Renal cortex interstitium (tissue), 15 donors: ENCODE results near the gene CDC42SE2. TPM values are rescaled to one million over a fixed set of nuclear protein-coding genes. Genes with fewer than 3 reads are reported as not detected.
A peak's percentile ranks its signal among the peaks of the same experiment; 100 is the strongest.

ENCODE experiments used
- DNase-seq, 11 donors: peaks; one replicate each; pipeline ENCODE4 v3.0.0-alpha.2; 2013; ENCODE audit warnings: low read depth in 9 of 11, low spot score in 4 of 11; ENCODE audit errors: extremely low read depth in 1 of 11
- long read RNA-seq, 16 experiments: transcript quantifications; one replicate each; lab custom pipeline, GENCODE V29; 2026
- polyA plus RNA-seq, 3 donors: library from polyadenylated mRNA; unstranded; fragments of 120-200 nt; gene quantifications; one replicate each; pipeline ENCODE4 v1.2.1, GENCODE V29; 2013; ENCODE audit not compliant: insufficient read length in 3 of 3

Gene CDC42SE2, protein sequence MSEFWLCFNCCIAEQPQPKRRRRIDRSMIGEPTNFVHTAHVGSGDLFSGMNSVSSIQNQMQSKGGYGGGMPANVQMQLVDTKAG
- polyA plus RNA-seq: 10 to 100 TPM; 44.7 to 53.9 (median 53.0) TPM
- long read RNA-seq, donor 1, partial matches to known transcripts: 0 of 14 reads
- long read RNA-seq, donor 1, other reads (novel, unspliced or antisense): 11 of 14 reads
- long read RNA-seq, donor 2, partial matches to known transcripts: 8 of 10 reads
- long read RNA-seq, donor 2, other reads (novel, unspliced or antisense): 0 of 10 reads
- long read RNA-seq, donor 3, partial matches to known transcripts: 6 of 33 reads
- long read RNA-seq, donor 3, other reads (novel, unspliced or antisense): 23 of 33 reads
- long read RNA-seq, donor 4, full-length matches to known transcripts: 8 of 23 reads
- long read RNA-seq, donor 4, partial matches to known transcripts: 15 of 23 reads
- long read RNA-seq, donor 4, other reads (novel, unspliced or antisense): 0 of 23 reads
- long read RNA-seq, donor 5: 0 reads
- long read RNA-seq, donor 6, partial matches to known transcripts: 5 of 18 reads
- long read RNA-seq, donor 6, other reads (novel, unspliced or antisense): 10 of 18 reads
- long read RNA-seq, donor 7, partial matches to known transcripts: 8 of 20 reads
- long read RNA-seq, donor 7, other reads (novel, unspliced or antisense): 10 of 20 reads
- long read RNA-seq, donor 8: 0 reads
- long read RNA-seq, donor 9, partial matches to known transcripts: 7 of 27 reads
- long read RNA-seq, donor 9, other reads (novel, unspliced or antisense): 19 of 27 reads
- long read RNA-seq, donor 10, full-length matches to known transcripts: 1 of 21 reads
- long read RNA-seq, donor 10, partial matches to known transcripts: 7 of 21 reads
- long read RNA-seq, donor 10, other reads (novel, unspliced or antisense): 13 of 21 reads
- long read RNA-seq, donor 11, partial matches to known transcripts: 9 of 18 reads
- long read RNA-seq, donor 11, other reads (novel, unspliced or antisense): 7 of 18 reads
- long read RNA-seq, donor 12, partial matches to known transcripts: 0 of 1 reads
- long read RNA-seq, donor 12, other reads (novel, unspliced or antisense): 0 of 1 reads
- long read RNA-seq, donor 13: 0 reads
- long read RNA-seq, donor 14, partial matches to known transcripts: 0 of 20 reads
- long read RNA-seq, donor 14, other reads (novel, unspliced or antisense): 19 of 20 reads
- long read RNA-seq, donor 15: 0 reads
- long read RNA-seq, donor 16, full-length matches to known transcripts: 5 of 41 reads
- long read RNA-seq, donor 16, partial matches to known transcripts: 36 of 41 reads
- long read RNA-seq, donor 16, other reads (novel, unspliced or antisense): 0 of 41 reads

- DNase-seq: peak; percentile 63 to 89 (median 83)
These were observed at the start of gene CDC42SE2 for GRCh38 chr5:131263648-131264450. Gene CDC42SE2, plus strand, starts transcription at chr5:131264053. Its CDS starts 95,441 bp downstream, at chr5:131359494.

GRCh38 chr5:131214609-131215227 lies 49.1 kb upstream of the CDC42SE2 start:
- DNase-seq: no peak

DNA sequence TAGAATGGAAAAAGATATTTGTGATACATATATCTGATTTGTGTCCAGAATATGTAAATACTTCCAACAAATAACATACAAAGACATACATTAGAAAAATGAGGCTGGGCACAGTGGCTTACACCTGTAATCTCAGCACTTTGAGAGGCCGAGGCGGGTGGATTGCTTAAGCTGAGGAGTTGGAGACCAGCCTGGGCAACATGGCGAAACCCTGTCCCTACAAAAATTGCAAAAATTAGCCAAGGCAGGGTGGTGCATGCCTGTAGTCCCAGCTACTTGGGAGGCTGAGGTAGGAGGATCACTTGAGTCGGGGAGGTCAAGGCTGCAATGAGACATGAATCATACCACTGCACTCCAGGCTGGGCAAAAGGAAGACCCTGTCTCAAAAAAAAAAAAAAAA lies 46.1 kb upstream of the CDC42SE2 start:
- no peak for DNase-seq

DNA sequence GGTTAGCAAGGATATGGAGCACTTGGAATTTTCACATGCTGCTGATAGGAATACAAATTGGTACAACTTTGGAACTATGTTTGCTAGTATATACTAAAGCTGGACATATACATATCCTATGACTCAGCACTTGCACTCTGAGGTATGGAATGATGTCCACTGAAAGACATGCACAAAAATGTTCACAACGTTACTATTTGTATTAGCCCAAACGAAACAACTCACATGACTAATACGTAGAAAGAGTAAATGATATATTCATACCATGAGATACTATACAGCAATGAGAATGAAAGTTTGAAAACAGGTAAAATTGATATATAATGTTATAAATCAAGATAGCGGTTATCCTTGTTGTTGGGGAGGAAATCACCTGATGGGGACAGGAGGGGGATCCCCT lies 45.5 kb upstream of the CDC42SE2 start:
- no peak for DNase-seq

- no peak for DNase-seq
These were observed 43.3 kb upstream of the CDC42SE2 start for GRCh38 chr5:131220566-131220965.

DNA sequence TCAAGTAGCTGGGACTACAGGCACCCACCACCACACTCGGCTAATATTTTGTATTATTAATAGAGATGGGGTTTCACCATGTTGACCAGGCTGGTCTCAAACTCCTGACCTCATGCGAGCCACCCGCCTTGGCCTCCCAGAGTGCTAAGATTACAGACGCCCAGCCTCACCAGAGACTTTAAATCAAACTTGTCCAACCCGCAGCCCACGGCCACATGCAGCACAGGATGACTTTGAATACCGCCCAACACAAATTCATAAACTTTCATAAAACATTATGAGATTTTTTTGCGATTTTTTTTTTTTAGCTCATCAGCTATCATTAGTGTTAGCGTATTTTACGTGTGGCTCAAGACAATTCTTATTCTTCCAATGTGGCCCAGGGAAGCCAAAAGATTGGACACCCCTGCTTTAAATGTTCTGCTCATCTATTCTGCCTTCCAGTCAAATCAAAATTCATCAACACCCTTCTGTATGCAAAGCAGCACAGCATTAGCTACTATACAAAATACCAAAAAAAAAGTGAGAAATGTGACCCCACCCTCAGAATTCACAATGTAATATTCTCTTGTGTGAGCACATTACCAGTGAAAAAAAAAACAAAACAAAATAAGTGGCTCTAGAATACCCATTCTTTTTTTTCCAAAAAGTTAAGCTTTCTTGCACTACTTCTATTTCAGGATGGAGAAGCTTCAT lies 42.7 kb upstream of the CDC42SE2 start:
- no peak for DNase-seq

GRCh38 chr5:131221888-131222287 lies 42.0 kb upstream of the CDC42SE2 start:
- no peak for DNase-seq

GRCh38 chr5:131222731-131223130 lies 41.1 kb upstream of the CDC42SE2 start:
- DNase-seq: no peak

- no peak for DNase-seq
These were observed 40.0 kb upstream of the CDC42SE2 start for GRCh38 chr5:131223751-131224386.

GRCh38 chr5:131224387-131225201 lies 39.3 kb upstream of the CDC42SE2 start:
- DNase-seq: no peak

- no peak for DNase-seq
These were observed 38.4 kb upstream of the CDC42SE2 start for GRCh38 chr5:131225282-131225974.

DNA sequence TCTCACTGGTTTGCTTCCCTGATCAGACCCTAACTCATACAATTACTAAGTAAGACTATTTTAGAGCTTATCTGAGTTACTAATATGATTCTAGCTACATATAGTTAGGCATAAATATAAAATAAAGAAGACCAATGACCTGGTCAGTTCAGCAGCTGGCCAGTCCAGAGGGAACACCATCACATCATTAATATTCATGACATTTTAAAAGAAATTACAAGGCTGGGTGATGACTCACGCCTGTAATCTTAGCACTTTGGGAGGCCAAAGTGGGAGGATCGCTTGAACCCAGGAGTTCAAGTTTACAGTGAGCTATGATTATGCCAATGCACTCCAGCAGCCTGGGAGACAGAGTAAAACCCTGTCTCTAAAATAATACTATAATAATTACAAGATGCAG lies 37.0 kb upstream of the CDC42SE2 start:
- no peak for DNase-seq

DNA sequence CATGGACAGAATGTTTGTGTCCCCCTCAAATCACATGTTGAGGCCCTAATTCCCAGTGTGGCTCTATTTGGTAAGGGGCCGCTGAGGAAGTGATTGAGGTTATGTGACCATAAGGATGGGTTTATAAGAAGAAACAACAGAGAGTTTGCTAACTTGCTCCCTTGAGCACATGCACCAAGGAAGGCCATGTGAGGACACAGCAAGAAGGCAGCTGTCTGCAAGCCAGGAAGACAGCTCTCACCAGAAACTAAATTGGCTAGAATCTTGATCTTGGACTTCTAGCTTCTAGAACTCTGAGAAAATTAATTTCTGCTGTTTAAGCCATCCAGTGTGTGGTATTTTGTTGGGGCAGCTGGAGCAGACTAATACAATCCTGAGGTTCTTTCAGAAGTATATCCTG lies 35.2 kb upstream of the CDC42SE2 start:
- no peak for DNase-seq

DNA sequence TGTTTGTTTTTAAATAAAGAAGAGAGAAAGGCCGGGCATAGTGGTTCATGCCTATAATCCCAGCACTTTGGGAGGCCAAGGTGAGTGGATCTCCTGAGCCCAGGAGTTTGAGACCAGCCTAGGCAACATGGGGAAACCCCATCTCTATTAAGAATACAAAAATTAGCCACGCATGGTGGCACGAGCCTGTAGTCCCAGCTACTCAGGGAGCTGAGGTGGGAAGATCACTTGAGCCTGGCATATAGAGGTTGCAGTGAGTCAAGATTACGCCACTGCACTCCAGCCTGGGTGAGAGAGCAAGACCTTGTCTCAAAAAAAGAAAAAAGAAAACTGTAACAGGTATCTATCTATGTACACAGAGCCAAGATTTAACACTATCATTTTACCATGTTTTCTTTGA lies 34.2 kb upstream of the CDC42SE2 start:
- no peak for DNase-seq

GRCh38 chr5:131230406-131230805 lies 33.4 kb upstream of the CDC42SE2 start:
- DNase-seq: no peak
